Loucy (cell line): ENCODE results near the gene ZNF586.

Experiments
- CTCF ChIP-seq: fragments of 200-600 bp; sonication (generic); conservative IDR thresholded peaks from 2 replicates; pipeline ENCODE4 v1.5.1; 2014; ENCODE audit warnings: mild to moderate bottlenecking, antibody characterized with exemption, low read length
- EZH2phosphoT487 ChIP-seq: fragments of 200-600 bp; IDR thresholded peaks from 2 replicates; pipeline ENCODE4 v1.6.1; 2018; ENCODE audit warnings: antibody characterized with exemption, mild to moderate bottlenecking, moderate library complexity, borderline replicate concordance

- no peak for TF ChIP-seq CTCF
- no peak for TF ChIP-seq EZH2phosphoT487
These were observed 7.4 kb downstream of the ZNF586 start for GRCh38 chr19:57776764-57777296.
